Heart left ventricle (tissue), 13 donors: ENCODE data around the gene FNDC3B.

Experiments
- CTCF ChIP-seq, 12 donors: fragments of 200-600 bp; sonication (generic) in 4 of 12; IDR thresholded peaks; one replicate each; pipeline versions ENCODE4 v1.5.0 to v1.8.0; 2018 to 2022; ENCODE audit warnings: antibody characterized with exemption in 12 of 12, mild to moderate bottlenecking in 5 of 12
- POLR2A ChIP-seq, 2 donors: fragments of 450-650 bp; IDR thresholded peaks; one replicate each; pipeline ENCODE4 v1.6.1; 2017; ENCODE audit warnings: antibody characterized with exemption in 2 of 2, mild to moderate bottlenecking in 2 of 2, moderate library complexity in 2 of 2
- donor health status: ischemic (EF 13 %, LVEDD 7.1; RV severe dilation, severe dysfunction).
- donor health status: DM: no; HTN: yes; CAD: no.
- donor health status: DM: no; HTN: no; CAD: no.
- donor health status: ischemic (EF 25% LVEDD 6.9; RV normal size, moderate dysfunction).
- donor health status: ischemic (EF 25% LVEDD 5.7; RV mildly dilated, moderate dysfunction).
- donor health status: ischemic (EF 35%, LVEDD 5.7; RV mildly dilated, moderate dysfunction).
- donor health status: nonischemic (EF 11% LVEDD 7.7; RV severe dilation, severe dysfunction).
- donor health status: DM: yes; HTN: yes; CAD: no.
- donor health status: PGD.
- donor health status: ischemic (EF 29% LVEDD 5.4; RV normal size, mild dysfunction).
- donor health status: nonischemic (EF 23%, LVEDD 6.1; RV moderate dilation, normal function).

GRCh38 chr3:172292422-172292821 lies 253.0 kb downstream of the FNDC3B start:
- TF ChIP-seq CTCF (IDR thresholded peaks at IDR 0.05): no peak
- no peak for TF ChIP-seq POLR2A (IDR thresholded peaks at IDR 0.05)
